Activated CD4-positive, alpha-beta T cell treated with anti-CD3 and anti-CD28 coated beads, Interleukin-2, amount 10 ng/mL, durations not matched to agents 7 days and 5 days (primary cell): ENCODE measurements around the gene SPINDOC. TPM values are rescaled to one million over a fixed set of nuclear protein-coding genes. Genes with fewer than 3 reads are reported as not detected.
"Not testable (repeated sequence)": the region's sequence is repeated elsewhere in the genome, so short reads cannot be mapped to it uniquely, and the experiment has no call there.

Source experiments
- CTCF ChIA-PET: fragments of 350-600 bp; sonication (Branson Sonifier 250); formaldehyde crosslinking; loops from one replicate; lab custom pipeline; 2021; ENCODE audit warnings: antibody characterized with exemption; lab: Charles Lee
- POLR2A ChIA-PET: fragments of 350-600 bp; sonication (Branson Sonifier 250); formaldehyde crosslinking; loops from one replicate; lab custom pipeline; 2021; ENCODE audit warnings: antibody characterized with exemption; lab: Charles Lee
- DNase-seq: peaks from one replicate; pipeline ENCODE4 v3.0.0-alpha.2; 2020
- H3K27ac Mint-ChIP-seq: one replicate; pipeline ENCODE4 v1.8.0; 2021; ENCODE audit warnings: mild to moderate bottlenecking, moderate library complexity, mixed read lengths
- H3K27me3 Mint-ChIP-seq: one replicate; pipeline ENCODE4 v1.8.0; 2021; ENCODE audit warnings: mixed read lengths
- H3K36me3 Mint-ChIP-seq: one replicate; pipeline ENCODE4 v1.8.0; 2021; ENCODE audit warnings: low read depth, mixed read lengths
- H3K4me1 Mint-ChIP-seq: one replicate; pipeline ENCODE4 v1.8.0; 2021; ENCODE audit warnings: mixed read lengths
- H3K4me3 Mint-ChIP-seq: one replicate; pipeline ENCODE4 v1.8.0; 2021; ENCODE audit warnings: mild to moderate bottlenecking, moderate library complexity, mixed read lengths
- H3K9me3 Mint-ChIP-seq: one replicate; pipeline ENCODE4 v1.8.0; 2021; ENCODE audit warnings: mixed read lengths
- total RNA-seq, 2 experiments: library from RNA; stranded (reverse); gene quantifications; one replicate each; pipeline ENCODE4 v1.2.3, GENCODE V29; 2021

SPINDOC gene
- total RNA-seq, 2 experiments from 2014 or later = 38.4 to 40.7 TPM

DNA sequence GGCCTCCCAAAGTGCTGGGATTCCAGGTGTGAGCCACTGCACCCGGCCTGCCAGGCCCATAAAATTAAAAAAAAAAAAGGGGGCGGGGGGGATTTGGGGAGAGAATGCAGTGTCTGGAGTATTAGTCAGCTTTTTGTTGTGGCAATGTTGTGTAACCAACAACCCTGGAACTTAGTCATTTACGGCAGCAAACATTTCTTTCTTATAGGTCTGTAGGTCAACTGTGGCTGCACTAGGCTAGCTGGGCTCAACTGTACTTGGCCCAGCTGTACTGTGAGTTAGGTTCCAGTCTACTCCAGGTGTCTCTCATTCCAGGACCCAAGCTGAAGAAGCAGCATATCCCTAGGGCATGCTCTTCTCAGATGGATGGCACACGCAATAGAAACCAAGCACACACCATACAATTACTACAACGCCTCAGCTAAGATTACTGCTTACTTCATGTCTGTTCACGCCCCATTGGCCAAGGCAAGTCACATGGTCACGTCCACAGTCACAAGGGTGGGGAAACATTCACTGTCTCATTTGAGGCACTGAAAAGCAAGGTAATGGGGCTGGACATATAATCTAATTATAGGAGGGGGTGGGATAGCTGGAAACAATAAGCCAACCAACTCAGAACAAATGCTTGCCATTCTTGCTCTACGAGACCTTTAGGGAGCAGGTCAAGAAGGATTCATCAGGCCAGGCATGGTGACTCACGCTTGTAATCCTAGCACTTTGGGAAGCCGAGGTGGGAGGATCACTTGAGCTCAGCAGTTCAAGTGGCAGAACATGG is 10.4 kb upstream of the SPINDOC start:
- H3K4me1 Mint-ChIP-seq = no peaks in the 10 kb centered on the region
- H3K9me3 Mint-ChIP-seq = no peaks in the 10 kb centered on the region
- DNase-seq = no peak
- H3K4me3 Mint-ChIP-seq = no peak overlapping the region
- no peaks in the 10 kb centered on the region for H3K36me3 Mint-ChIP-seq
- H3K27ac Mint-ChIP-seq = no peak overlapping the region
- CTCF ChIA-PET = no interaction called here
- peaks cover 2% of the 10 kb centered on the region for H3K27me3 Mint-ChIP-seq
- POLR2A ChIA-PET = no interaction called here

DNA sequence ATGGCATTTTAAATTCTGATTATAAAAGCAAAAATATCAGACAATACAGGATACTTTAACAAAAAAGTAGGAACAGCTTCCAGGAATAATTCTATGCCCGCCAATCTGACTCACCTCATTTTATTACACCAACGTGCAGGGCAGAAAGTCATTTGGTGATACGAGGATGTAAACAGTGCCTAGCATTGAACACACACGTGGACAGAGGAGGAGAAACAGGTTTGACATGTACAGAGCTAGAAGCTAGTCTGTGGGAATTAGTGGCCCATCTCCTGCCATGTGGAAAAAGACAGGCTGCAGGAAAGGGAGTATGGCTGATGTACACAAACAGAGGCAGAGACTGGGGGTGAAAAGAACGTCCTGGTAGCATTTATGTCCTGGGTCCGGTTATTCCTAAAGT is 9.0 kb upstream of the SPINDOC start:
- H3K4me1 Mint-ChIP-seq = no peaks in the 10 kb centered on the region
- no peaks in the 10 kb centered on the region for H3K9me3 Mint-ChIP-seq
- peaks cover 2% of the 10 kb centered on the region for H3K27me3 Mint-ChIP-seq
- ChIA-PET POLR2A (no interaction called here), CTCF (interaction anchor here (0.6 kb wide), 1 partner anchor 15 kb away, joined by 3 read pairs; no protein-coding TSS in a partner anchor)
- no peak for DNase-seq
- no peaks in the 10 kb centered on the region for H3K36me3 Mint-ChIP-seq
- no peak overlapping the region for H3K4me3 Mint-ChIP-seq
- no peak overlapping the region for H3K27ac Mint-ChIP-seq

DNA sequence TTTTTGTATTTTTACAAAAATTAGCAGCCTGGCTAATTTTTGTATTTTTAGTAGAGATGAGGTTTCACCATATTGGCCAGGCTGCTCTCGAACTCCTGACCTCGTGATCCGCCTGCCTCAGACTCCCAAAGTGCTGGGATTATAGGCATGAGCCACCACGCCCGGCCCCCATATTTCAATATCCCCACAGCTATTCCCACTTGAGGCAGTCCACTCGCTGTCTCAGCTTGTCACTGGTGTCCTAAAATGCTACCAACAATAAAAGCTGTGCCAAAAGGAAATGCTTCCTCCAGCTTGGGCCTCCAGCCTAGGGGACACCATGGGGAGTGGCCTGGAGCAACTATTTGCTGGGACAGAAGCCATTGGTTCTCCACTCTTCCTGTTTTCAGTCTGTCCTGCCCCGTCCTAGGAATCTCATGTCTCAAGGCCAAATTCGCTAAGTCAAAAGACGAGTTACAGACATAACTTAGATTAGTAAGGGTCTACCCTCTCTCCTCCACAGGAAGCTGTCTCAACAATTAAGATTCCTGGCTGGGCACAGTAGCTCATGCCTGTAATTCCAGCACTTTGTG is 7.3 kb upstream of the SPINDOC start:
- Mint-ChIP-seq H3K4me1 (peaks cover 2% of the 10 kb centered on the region), H3K9me3 (no peaks in the 10 kb centered on the region), H3K36me3 (no peaks in the 10 kb centered on the region), H3K27me3 (peaks cover 2% of the 10 kb centered on the region), H3K4me3 (no peak overlapping the region), H3K27ac (no peak overlapping the region)
- no peak for DNase-seq
- ChIA-PET POLR2A (no interaction called here), CTCF (interaction anchor here (0.6 to 0.9 kb wide), 3 partner anchors 25 to 210 kb away, joined by 3 read pairs; partner anchors contain the start of gene ZFTA)

DNA sequence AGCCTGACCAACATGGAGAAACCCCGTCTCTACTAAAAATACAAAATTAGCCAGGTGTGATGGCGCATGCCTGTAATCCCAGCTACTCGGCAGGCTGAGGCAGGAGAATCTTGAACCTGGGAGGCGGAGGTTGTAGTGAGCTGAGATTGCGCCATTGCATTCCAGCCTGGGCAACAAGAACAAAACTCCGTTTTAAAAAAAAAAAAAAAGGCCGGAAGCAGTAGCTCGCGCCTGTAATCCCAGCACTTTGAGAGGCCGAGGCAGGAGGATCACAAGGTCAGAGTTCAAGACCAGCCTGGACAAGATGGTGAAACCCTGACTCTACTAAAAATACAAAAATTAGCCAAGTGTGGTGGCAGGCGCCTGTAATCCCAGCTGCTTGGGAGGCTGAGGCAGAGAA is 2.9 kb upstream of the SPINDOC start:
- H3K4me3 Mint-ChIP-seq = not testable (repeated sequence)

DNA sequence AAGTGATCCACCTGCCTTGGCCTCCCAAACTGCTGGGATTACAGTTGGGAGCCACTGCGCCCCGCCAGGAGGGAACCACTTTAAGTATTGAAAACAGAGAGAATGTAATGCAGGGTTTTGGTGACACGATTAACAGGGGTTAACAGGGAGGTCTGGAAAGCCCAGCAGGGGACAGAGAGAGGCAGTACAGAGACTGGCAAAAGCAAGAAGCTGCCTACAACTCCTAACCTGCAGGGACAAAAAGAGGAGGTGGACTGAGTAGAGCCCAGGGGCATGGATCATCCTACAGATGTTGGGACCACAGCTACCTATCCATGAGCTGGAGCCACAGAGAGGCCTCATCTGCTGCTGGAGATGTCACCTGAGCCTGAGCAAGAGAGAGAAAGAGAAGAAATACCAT is 1.7 kb upstream of the SPINDOC start:
- Mint-ChIP-seq H3K9me3 (no peaks in the 10 kb centered on the region), H3K4me1 (peaks cover 30% of the 10 kb centered on the region), H3K27ac (no peak overlapping the region), H3K36me3 (peaks cover 14% of the 10 kb centered on the region), H3K4me3 (peak overlapping the region; percentile 63), H3K27me3 (peaks cover 2% of the 10 kb centered on the region)
- ChIA-PET POLR2A (no interaction called here), CTCF (no interaction called here)
- DNase-seq = no peak

More for the DNA sequence above, 2.9 kb upstream of the SPINDOC start:
- H3K4me1 Mint-ChIP-seq = peaks cover 23% of the 10 kb centered on the region
- H3K27me3 Mint-ChIP-seq, POLR2A ChIA-PET, H3K27ac Mint-ChIP-seq, CTCF ChIA-PET, H3K9me3 Mint-ChIP-seq, H3K36me3 Mint-ChIP-seq, DNase-seq: not testable (repeated sequence)

DNA sequence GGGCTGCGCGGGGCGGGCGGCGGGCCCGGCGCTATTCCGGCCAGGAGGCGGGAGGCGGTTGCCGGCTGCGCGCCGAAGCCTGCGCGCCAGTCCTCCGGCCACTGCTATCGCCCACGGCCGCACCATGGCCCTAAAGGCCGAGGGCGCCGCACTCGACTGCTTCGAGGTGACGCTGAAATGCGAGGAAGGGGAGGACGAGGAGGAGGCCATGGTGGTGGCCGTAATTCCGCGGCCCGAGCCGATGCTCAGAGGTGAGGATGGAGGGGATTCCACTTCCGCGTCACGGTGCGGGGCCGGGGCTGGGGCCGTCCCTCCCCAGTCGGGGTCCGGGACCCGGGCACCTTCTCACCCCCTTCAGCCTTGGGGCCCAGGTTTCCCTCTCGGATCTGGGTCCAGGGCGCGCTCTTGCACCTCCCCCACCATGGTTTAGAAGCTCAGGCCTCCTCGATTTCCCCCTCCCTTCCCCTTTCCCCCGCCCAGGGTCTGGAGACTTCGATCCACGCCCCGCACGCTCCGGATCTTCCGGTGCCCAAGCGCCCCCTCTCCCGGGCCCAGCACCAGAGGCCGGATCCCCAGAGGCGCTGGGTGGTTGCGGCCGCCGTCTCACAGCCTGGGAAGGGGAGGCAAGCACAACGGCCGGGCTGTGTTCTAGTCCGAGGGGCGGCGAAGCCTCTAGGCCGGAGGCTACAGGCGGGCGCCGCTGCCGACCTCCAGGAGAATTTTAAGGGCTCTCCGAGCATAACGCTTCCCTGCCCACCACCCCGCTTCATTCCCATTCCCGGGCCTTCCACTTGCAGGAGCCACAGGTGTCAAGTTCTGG is 517 bp downstream of the SPINDOC start:
- peak; percentile 47 for DNase-seq
- POLR2A ChIA-PET = no interaction called here
- CTCF ChIA-PET = interaction anchor here (1.0 kb wide), 2 partner anchors 9 to 23 kb away, joined by 3 read pairs; no protein-coding TSS in a partner anchor
- H3K4me1 Mint-ChIP-seq = peaks cover 32% of the 10 kb centered on the region
- peak overlapping the region; percentile 78 for H3K27ac Mint-ChIP-seq
- peaks cover 2% of the 10 kb centered on the region for H3K27me3 Mint-ChIP-seq
- H3K9me3 Mint-ChIP-seq = no peaks in the 10 kb centered on the region
- H3K36me3 Mint-ChIP-seq = peaks cover 24% of the 10 kb centered on the region
- H3K4me3 Mint-ChIP-seq = peak overlapping the region; percentile 80

DNA sequence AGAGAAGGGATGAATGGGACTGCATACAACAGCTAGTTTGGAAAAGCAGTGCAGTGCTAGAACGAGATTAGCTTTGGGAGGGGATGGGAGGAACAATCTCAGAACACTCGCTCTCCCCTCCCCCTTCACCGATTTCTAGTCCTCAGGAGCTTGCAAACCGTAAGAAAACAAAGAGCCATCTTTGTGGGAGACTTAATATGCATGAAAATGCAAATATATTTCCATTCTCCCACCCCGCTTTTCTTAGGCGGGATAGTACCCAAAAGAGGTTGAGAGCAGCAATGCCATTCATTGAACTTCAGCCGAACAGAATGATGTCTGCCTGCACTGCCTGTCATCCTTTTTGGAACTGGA is 1.1 kb downstream of the SPINDOC start:
- CTCF ChIA-PET = interaction anchor here (1.0 kb wide), 2 partner anchors 9 to 22 kb away, joined by 3 read pairs; no protein-coding TSS in a partner anchor
- POLR2A ChIA-PET = no interaction called here

DNA sequence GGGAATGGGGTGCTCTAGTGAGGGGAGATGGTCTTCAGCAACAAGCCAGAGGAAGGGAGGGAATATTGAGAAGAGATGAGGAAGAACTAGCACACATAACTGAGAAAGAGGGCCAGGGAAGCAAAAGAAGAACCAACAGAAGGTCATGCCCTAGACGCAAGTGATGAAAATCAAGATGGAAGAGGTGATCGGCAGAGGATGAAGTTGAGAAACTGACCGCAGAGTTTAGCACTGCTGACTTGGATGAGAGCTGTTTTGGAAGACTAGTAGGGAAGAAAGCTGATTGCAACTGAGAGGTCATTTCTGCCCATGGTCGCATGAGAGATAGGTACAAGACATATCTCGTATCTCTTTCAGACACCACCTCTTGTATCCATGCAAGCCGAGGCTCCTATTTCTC is 2.9 kb downstream of the SPINDOC start:
- H3K27ac Mint-ChIP-seq = no peak overlapping the region
- peaks cover 35% of the 10 kb centered on the region for H3K36me3 Mint-ChIP-seq
- peaks cover 29% of the 10 kb centered on the region for H3K4me1 Mint-ChIP-seq
- CTCF ChIA-PET = no interaction called here
- no peaks in the 10 kb centered on the region for H3K9me3 Mint-ChIP-seq
- DNase-seq = no peak
- POLR2A ChIA-PET = no interaction called here
- H3K27me3 Mint-ChIP-seq = no peaks in the 10 kb centered on the region
- no peak overlapping the region for H3K4me3 Mint-ChIP-seq

More for the DNA sequence above, 1.1 kb downstream of the SPINDOC start:
- Mint-ChIP-seq H3K27ac (peak overlapping the region; percentile 78), H3K9me3 (no peaks in the 10 kb centered on the region), H3K36me3 (peaks cover 25% of the 10 kb centered on the region), H3K27me3 (peaks cover 2% of the 10 kb centered on the region), H3K4me1 (peaks cover 32% of the 10 kb centered on the region), H3K4me3 (peak overlapping the region; percentile 80)
- DNase-seq = no peak

DNA sequence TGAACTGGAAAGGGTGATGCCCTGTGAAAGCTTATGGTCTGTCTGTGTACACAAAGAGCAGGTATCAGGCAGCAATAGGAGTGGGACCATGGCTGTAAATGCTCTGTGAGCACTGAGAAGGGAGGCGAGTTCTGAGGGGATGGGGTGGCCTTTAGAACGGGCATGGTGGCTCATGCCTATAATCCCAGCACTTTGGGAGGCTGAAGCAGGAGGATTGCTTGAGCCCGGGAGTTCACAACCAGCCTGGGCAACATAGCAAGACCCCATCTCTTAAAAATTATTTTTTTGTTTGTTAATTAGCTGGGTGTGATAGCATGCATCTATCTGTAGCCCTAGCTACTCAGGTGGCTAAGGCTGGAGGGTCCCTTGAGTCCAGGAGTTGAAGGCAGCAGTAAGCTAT is 3.5 kb downstream of the SPINDOC start:
- Mint-ChIP-seq H3K36me3 (peaks cover 41% of the 10 kb centered on the region), H3K4me3 (no peak overlapping the region), H3K27ac (no peak overlapping the region), H3K9me3 (no peaks in the 10 kb centered on the region), H3K4me1 (peaks cover 29% of the 10 kb centered on the region), H3K27me3 (no peaks in the 10 kb centered on the region)
- POLR2A ChIA-PET = no interaction called here
- CTCF ChIA-PET = no interaction called here
- DNase-seq = no peak

DNA sequence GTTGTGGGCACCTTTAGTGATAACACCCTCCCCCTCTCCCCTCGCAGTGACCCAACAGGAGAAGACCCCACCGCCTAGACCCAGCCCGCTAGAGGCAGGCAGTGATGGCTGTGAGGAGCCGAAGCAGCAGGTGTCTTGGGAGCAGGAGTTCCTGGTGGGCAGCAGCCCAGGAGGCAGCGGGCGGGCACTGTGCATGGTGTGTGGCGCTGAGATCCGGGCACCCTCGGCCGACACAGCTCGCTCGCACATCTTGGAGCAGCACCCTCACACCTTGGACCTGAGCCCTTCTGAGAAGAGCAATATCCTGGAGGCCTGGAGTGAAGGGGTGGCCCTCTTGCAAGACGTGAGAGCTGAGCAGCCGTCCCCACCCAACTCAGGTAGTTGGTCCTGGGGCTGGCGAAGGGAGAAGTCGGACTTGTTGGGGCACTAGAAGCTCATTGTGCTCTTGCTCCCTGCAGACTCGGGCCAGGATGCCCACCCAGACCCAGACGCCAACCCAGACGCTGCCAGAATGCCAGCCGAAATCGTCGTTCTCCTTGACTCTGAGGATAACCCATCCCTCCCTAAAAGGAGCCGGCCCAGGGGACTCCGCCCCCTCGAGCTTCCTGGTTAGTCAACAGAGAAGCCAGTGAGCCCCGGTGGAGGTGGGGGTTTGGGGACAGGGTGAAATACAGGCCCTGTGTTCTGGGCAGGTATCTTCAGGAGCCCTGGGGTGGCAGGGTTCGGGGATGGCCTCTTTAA is 4.7 kb downstream of the SPINDOC start:
- H3K27me3 Mint-ChIP-seq = no peaks in the 10 kb centered on the region
- H3K4me1 Mint-ChIP-seq = peaks cover 23% of the 10 kb centered on the region
- no peak for DNase-seq
- no peaks in the 10 kb centered on the region for H3K9me3 Mint-ChIP-seq
- CTCF ChIA-PET = interaction anchor here (1.8 kb wide), 1 partner anchor 11 kb away, joined by 5 read pairs; no protein-coding TSS in a partner anchor
- no peak overlapping the region for H3K4me3 Mint-ChIP-seq
- POLR2A ChIA-PET = no interaction called here
- H3K27ac Mint-ChIP-seq = no peak overlapping the region
- peaks cover 49% of the 10 kb centered on the region for H3K36me3 Mint-ChIP-seq

DNA sequence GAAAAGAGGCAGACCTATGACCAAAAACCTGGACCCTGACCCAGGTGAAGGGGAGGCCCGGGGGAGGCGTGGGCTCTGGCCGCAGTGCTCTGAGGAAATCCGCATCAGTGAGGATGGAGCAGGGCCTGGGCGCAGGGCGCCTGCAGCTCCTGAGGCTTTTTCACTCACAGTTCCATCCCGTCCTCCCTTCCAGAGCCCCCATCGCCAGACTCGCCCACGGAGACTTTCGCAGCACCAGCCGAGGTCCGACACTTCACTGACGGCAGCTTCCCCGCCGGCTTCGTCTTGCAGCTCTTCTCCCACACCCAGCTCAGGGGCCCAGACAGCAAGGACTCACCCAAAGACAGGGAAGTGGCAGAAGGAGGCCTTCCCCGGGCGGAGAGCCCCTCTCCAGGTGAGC is 5.4 kb downstream of the SPINDOC start:
- Mint-ChIP-seq H3K27me3 (no peaks in the 10 kb centered on the region), H3K27ac (no peak overlapping the region), H3K9me3 (no peaks in the 10 kb centered on the region), H3K4me3 (no peak overlapping the region), H3K36me3 (peaks cover 52% of the 10 kb centered on the region), H3K4me1 (peaks cover 23% of the 10 kb centered on the region)
- DNase-seq = no peak
- ChIA-PET POLR2A (no interaction called here), CTCF (interaction anchor here (1.8 kb wide), 1 partner anchor 11 kb away, joined by 5 read pairs; no protein-coding TSS in a partner anchor)

DNA sequence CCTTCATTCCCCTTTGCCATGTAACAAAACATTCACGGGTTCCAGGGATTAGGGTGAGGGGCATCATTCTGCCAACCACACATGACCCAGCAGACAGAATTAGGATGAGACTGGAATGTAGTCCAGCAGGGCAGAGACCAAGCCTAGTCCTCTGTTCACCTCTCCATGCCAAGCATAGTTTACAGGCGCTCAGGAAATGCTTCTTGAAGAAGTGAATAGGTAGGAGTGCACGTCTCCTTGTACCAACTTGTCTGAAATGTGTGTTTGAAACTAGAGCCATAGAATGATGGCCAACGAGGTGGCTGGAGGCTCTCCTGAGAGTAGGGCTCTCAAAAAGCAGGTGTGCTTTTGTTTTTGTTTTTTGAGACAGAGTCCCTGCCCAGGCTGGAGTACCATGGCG is 8.2 kb downstream of the SPINDOC start:
- Mint-ChIP-seq H3K4me1 (peaks cover 4% of the 10 kb centered on the region), H3K27ac (no peak overlapping the region), H3K27me3 (no peaks in the 10 kb centered on the region), H3K9me3 (no peaks in the 10 kb centered on the region), H3K4me3 (no peak overlapping the region), H3K36me3 (peaks cover 56% of the 10 kb centered on the region)
- ChIA-PET CTCF (no interaction called here), POLR2A (no interaction called here)
- no peak for DNase-seq
